Esophagus muscularis mucosa (tissue), 3 donors: ENCODE measurements around the gene NRF1.

Experiments
- EP300 ChIP-seq: sonication (generic); formaldehyde crosslinking; IDR thresholded peaks from one replicate; pipeline ENCODE4 v1.6.1; 2017; ENCODE audit warnings: antibody characterized with exemption
- POLR2A ChIP-seq: fragments of 450-650 bp; IDR thresholded peaks from one replicate; pipeline ENCODE4 v1.6.1; 2017; ENCODE audit warnings: antibody characterized with exemption, moderate library complexity, mild to moderate bottlenecking, low read depth
- POLR2AphosphoS5 ChIP-seq, 2 donors: sonication (generic); formaldehyde crosslinking; IDR thresholded peaks; one replicate each; pipeline ENCODE4 v1.6.1; 2017; ENCODE audit warnings: antibody characterized with exemption in 2 of 2

GRCh38 chr7:129773328-129773731, 161.8 kb downstream of the NRF1 start:
- TF ChIP-seq POLR2A (no peak), EP300 (no peak), POLR2AphosphoS5 (IDR thresholded peaks at IDR 0.05) (no peak)
